A673 (cell line): Measurements from ENCODE around the gene KRT27. TPM values are rescaled to one million over a fixed set of nuclear protein-coding genes. Genes with fewer than 3 reads are reported as not detected.

Source experiments
- BruUV-seq: library from RNA; stranded (reverse); fragments of 400-500 nt; replicated peaks from 2 replicates; lab custom pipeline; 2021; lab: Mats Ljungman, UMichigan
- CTCF ChIA-PET: fragments of 300-600 bp; sonication (Branson Sonifier 250); formaldehyde crosslinking; loops from one replicate; lab custom pipeline; 2022; ENCODE audit warnings: antibody characterized with exemption; lab: Charles Lee
- POLR2A ChIA-PET: fragments of 300-600 bp; sonication (Branson Sonifier 250); formaldehyde crosslinking; loops from one replicate; lab custom pipeline; 2022; ENCODE audit warnings: antibody characterized with exemption; ENCODE audit not compliant: low non-redundant PET; lab: Charles Lee
- DNase-seq: peaks from one replicate; pipeline ENCODE4 v3.0.0-alpha.2; 2015; ENCODE audit warnings: low spot score
- H3K27ac ChIP-seq: fragments of 200-600 bp; sonication (generic); 2 replicates; pipeline ENCODE4 v1.5.1; 2016; ENCODE audit warnings: mixed run types, low read depth, mild to moderate bottlenecking, mixed read lengths, antibody characterized with exemption, low read length; ENCODE audit not compliant: poor library complexity, severe bottlenecking
- H3K27me3 ChIP-seq: fragments of 200-600 bp; sonication (generic); replicated peaks from 2 replicates; pipeline ENCODE4 v1.6.1; 2017; ENCODE audit warnings: mixed run types, low read depth, mild to moderate bottlenecking, mixed read lengths, antibody characterized with exemption, low read length; ENCODE audit not compliant: insufficient read depth, poor library complexity
- H3K36me3 ChIP-seq: fragments of 200-600 bp; sonication (generic); 2 replicates; pipeline ENCODE4 v1.6.1; 2016; ENCODE audit warnings: mixed run types, mild to moderate bottlenecking, mixed read lengths, antibody characterized with exemption, low read length; ENCODE audit not compliant: insufficient read depth, poor library complexity, severe bottlenecking
- H3K4me1 ChIP-seq: fragments of 200-600 bp; sonication (generic); 2 replicates; pipeline ENCODE4 v1.6.1; 2017; ENCODE audit warnings: mixed run types, mild to moderate bottlenecking, mixed read lengths, antibody characterized with exemption, low read length; ENCODE audit not compliant: insufficient read depth, poor library complexity, severe bottlenecking
- H3K4me3 ChIP-seq: fragments of 200-600 bp; sonication (generic); 2 replicates; pipeline ENCODE4 v1.5.1; 2016; ENCODE audit warnings: low read depth, mixed run types, mild to moderate bottlenecking, mixed read lengths, low read length; ENCODE audit not compliant: poor library complexity, severe bottlenecking
- H3K9me3 ChIP-seq: fragments of 200-600 bp; sonication (generic); 2 replicates; pipeline ENCODE4 v1.6.1; 2016; ENCODE audit warnings: mixed run types, low read depth, mild to moderate bottlenecking, mixed read lengths, antibody characterized with exemption, low read length; ENCODE audit not compliant: poor library complexity, severe bottlenecking
- EZH2 ChIP-seq: fragments of 200-600 bp; sonication (generic); IDR thresholded peaks from 2 replicates; pipeline ENCODE4 v1.6.1; 2017; ENCODE audit warnings: borderline replicate concordance, low read depth, mild to moderate bottlenecking, mixed read lengths, antibody characterized with exemption, low read length; ENCODE audit not compliant: poor library complexity, severe bottlenecking
- intact Hi-C: fragments of 100-400 bp; cut with micrococcal nuclease; formaldehyde crosslinking; loops from one replicate; pipeline ENCODE4 v1.10.0; 2022; ENCODE audit not compliant: unreplicated experiment
- total RNA-seq: library from RNA; stranded (reverse); gene quantifications from 2 replicates; pipeline ENCODE4 v1.2.3, GENCODE V29; 2021
- TF ChIP-seq, protein P1 (sequence below): fragments of 300-800, 200-600 bp; sonication (generic); conservative IDR thresholded peaks from 2 replicates; pipeline ENCODE4 v1.5.1; 2017; ENCODE audit warnings: low read depth, mild to moderate bottlenecking, antibody characterized with exemption, low read length, moderate library complexity, mixed read lengths

KRT27 gene
- total RNA-seq, 1 experiment from 2014 or later, result not detected

DNA sequence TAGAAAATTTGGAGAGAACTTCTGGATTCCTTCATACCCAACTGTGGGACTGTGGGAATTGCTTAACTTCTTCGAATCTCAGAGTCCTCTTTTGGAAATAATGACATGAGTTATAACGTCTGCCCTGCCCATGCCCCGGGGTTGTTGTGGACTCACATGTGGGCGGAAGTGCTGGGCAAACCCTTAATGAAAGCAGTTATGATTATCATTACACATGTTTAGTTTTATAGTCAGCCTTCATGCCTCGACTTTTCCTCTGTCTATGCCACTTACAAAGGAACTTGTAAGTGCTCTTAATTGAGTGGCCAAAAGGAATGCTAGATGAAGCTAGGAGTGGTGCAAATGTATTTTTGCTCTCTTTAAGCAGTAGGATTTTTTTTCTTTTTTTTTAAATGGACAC is 3.9 kb downstream of the KRT27 start:
- H3K36me3 ChIP-seq, result no peaks in the 10 kb centered on the region
- no peaks in the 10 kb centered on the region for H3K9me3 ChIP-seq
- POLR2A ChIA-PET, result no interaction called here
- TF ChIP-seq EZH2, result no peak
- TF ChIP-seq, protein P1, sequence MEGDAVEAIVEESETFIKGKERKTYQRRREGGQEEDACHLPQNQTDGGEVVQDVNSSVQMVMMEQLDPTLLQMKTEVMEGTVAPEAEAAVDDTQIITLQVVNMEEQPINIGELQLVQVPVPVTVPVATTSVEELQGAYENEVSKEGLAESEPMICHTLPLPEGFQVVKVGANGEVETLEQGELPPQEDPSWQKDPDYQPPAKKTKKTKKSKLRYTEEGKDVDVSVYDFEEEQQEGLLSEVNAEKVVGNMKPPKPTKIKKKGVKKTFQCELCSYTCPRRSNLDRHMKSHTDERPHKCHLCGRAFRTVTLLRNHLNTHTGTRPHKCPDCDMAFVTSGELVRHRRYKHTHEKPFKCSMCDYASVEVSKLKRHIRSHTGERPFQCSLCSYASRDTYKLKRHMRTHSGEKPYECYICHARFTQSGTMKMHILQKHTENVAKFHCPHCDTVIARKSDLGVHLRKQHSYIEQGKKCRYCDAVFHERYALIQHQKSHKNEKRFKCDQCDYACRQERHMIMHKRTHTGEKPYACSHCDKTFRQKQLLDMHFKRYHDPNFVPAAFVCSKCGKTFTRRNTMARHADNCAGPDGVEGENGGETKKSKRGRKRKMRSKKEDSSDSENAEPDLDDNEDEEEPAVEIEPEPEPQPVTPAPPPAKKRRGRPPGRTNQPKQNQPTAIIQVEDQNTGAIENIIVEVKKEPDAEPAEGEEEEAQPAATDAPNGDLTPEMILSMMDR, result no peak
- no TSS peak for BruUV-seq
- H3K27me3 ChIP-seq, result no peaks in the 10 kb centered on the region
- CTCF ChIA-PET, result no interaction called here
- no peaks in the 10 kb centered on the region for H3K4me1 ChIP-seq
- no peak overlapping the region for H3K27ac ChIP-seq
- no peak overlapping the region for H3K4me3 ChIP-seq
- intact Hi-C loops, result no loop called here
- no peak for DNase-seq

DNA sequence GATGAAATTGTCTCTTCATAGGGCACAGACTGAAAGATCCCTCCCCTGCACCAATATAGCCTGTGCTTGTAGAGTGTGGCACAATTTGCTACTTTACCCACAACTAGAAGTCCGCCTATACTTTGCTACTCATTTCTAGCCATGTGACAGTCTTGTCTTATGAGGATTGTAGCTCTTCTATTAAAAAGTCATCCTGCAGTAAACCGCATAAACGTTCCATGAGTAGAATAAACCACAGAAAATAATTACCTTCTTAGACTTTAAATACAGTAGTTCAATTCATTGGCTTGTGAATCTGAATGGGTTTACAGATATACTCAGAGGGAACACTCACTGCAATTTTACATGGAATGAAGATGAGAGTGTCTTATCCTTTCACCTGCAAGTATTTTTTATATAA is 4.4 kb downstream of the KRT27 start:
- intact Hi-C loops, result no loop called here
- POLR2A ChIA-PET, result no interaction called here

DNA sequence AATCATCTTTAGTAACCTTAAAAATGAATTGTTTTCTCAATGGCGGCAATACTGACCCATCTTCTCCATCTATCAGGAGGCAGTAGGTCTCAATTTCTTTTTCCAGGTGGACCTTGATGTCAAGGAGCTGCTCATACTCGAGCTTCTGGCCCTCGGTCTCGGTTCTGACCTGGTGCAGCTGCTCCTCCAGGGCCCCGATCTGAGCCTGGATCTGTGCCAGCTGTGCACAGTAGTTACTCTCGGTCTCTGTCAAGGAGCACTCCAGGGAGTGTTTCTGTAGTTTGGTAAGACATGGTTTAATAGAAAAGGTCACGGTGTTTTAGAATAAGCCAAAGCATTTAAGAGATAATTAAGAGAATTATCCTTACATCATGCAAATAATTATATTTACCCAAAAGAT is 4.9 kb downstream of the KRT27 start:
- no peak for DNase-seq
- intact Hi-C loops, result no loop called here
- no peaks in the 10 kb centered on the region for H3K4me1 ChIP-seq
- no peaks in the 10 kb centered on the region for H3K27me3 ChIP-seq
- H3K36me3 ChIP-seq, result no peaks in the 10 kb centered on the region
- ChIA-PET CTCF (no interaction called here), POLR2A (no interaction called here)
- no peak overlapping the region for H3K4me3 ChIP-seq
- BruUV-seq, result no TSS peak
- no peaks in the 10 kb centered on the region for H3K9me3 ChIP-seq
- H3K27ac ChIP-seq, result no peak overlapping the region
- TF ChIP-seq EZH2, result no peak
- TF ChIP-seq, protein P1, result no peak

More for the DNA sequence above, 4.4 kb downstream of the KRT27 start:
- Histone ChIP-seq H3K9me3 (no peaks in the 10 kb centered on the region), H3K27ac (no peak overlapping the region), H3K4me3 (no peak overlapping the region), H3K27me3 (no peaks in the 10 kb centered on the region), H3K36me3 (no peaks in the 10 kb centered on the region), H3K4me1 (no peaks in the 10 kb centered on the region)
- TF ChIP-seq, protein P1, result no peak
- no peak for TF ChIP-seq EZH2
- BruUV-seq, result no TSS peak
- CTCF ChIA-PET, result no interaction called here
- no peak for DNase-seq
